Measurements from ENCODE around the gene PDE6D. TPM values are rescaled to one million over a fixed set of nuclear protein-coding genes. Genes with fewer than 3 reads are reported as not detected.

The PDE6D gene
- total and polyA plus RNA-seq, 2 of the 13 experiments (the other 11 are each of a cell fraction or from before 2014, with no cell fraction given): 14.1 to 23.2 TPM

GRCh38 chr2:231713730-231714638, 67.1 kb downstream of the PDE6D start (continued):
- no peak for TF ChIP-seq ZBTB40 (IDR thresholded peaks at IDR 0.05)
- peak; percentile 20; the same call in 1 of the 2 replicates for TF ChIP-seq ZBTB40 (CRISPR knock-in tag; IDR thresholded peaks at IDR 0.05)
- peak; percentile 64; the same call in 1 of the 2 replicates for TF ChIP-seq NR2F2 (IDR thresholded peaks at IDR 0.05; ENCODE audit: borderline replicate concordance, low read depth)
- TF ChIP-seq TOPORS (CRISPR knock-in tag; IDR thresholded peaks at IDR 0.05): peak; percentile 66
- TF ChIP-seq PITX1 (CRISPR knock-in tag; IDR thresholded peaks at IDR 0.05): peak; percentile 61; the same call in 1 of the 2 replicates
- TF ChIP-seq ZKSCAN8 (CRISPR knock-in tag; IDR thresholded peaks at IDR 0.05; ENCODE audit: borderline replicate concordance): peak; percentile 47; the same call in 1 of the 2 replicates
- peak; percentile 14; the same call in 1 of the 2 replicates for TF ChIP-seq ZHX2 (IDR thresholded peaks at IDR 0.05; ENCODE audit: low read depth)
- TF ChIP-seq ZHX2 (CRISPR knock-in tag; IDR thresholded peaks at IDR 0.05; ENCODE audit: borderline replicate concordance): no peak
- TF ChIP-seq KDM1A (CRISPR knock-in tag; IDR thresholded peaks at IDR 0.05): no peak
- TF ChIP-seq ZMYM4 (CRISPR knock-in tag; IDR thresholded peaks at IDR 0.05): peak; percentile 79
- TF ChIP-seq ZNF414 (CRISPR knock-in tag; IDR thresholded peaks at IDR 0.05): 0 out of 2 replicates have a peak, but pooled peaks have one; percentile 48
- peak; percentile 3; the same call in 1 of the 2 replicates for TF ChIP-seq SIN3B (IDR thresholded peaks at IDR 0.05; ENCODE audit: low read length)
